Testis (tissue), 3 donors: ENCODE measurements around the gene ELMO1. TPM values are rescaled to one million over a fixed set of nuclear protein-coding genes. Genes with fewer than 3 reads are reported as not detected.

Experiments
- DNase-seq: peaks from one replicate; pipeline ENCODE4 v3.0.0-alpha.2; 2019
- H3K27ac ChIP-seq, 2 donors: fragments of 200-600 bp; sonication (generic); one replicate each; pipeline ENCODE4 v1.5.1; 2019
- H3K27me3 ChIP-seq: fragments of 200-600 bp; sonication (generic); one replicate; pipeline ENCODE4 v1.5.1; 2019
- H3K36me3 ChIP-seq: fragments of 200-600 bp; sonication (generic); one replicate; pipeline ENCODE4 v1.5.1; 2017; ENCODE audit warnings: low read depth; ENCODE audit errors: missing control alignments
- H3K4me1 ChIP-seq: fragments of 200-600 bp; sonication (generic); one replicate; pipeline ENCODE4 v1.5.1; 2019
- H3K4me3 ChIP-seq, 2 donors: fragments of 200-600 bp; sonication (generic); one replicate each; pipeline ENCODE4 v1.5.1; 2017 to 2019
- H3K9me3 ChIP-seq: fragments of 200-600 bp; sonication (generic); one replicate; pipeline ENCODE4 v1.5.1; 2017
- CTCF ChIP-seq, 3 experiments: fragments of 450-650 bp in 2 of 3; fragments of 200-600 bp in 1 of 3; sonication (generic) in 1 of 3; IDR thresholded peaks; one replicate each; pipeline ENCODE4 v1.5.1; 2016 to 2019; ENCODE audit warnings: antibody characterized with exemption in 3 of 3, mild to moderate bottlenecking in 2 of 3, moderate library complexity in 1 of 3
- POLR2A ChIP-seq: fragments of 450-650 bp; IDR thresholded peaks from one replicate; pipeline ENCODE4 v1.6.1; 2017; ENCODE audit warnings: antibody characterized with exemption, mild to moderate bottlenecking, moderate library complexity
- WGBS, 2 donors: methylation state at CpG; one replicate each; pipeline ENCODE4 v1.1.5; 2018; 5-methylcytosine and 5-hydroxymethylcytosine counted together
- intact Hi-C: fragments of 100-400 bp; cut with DNase I; formaldehyde crosslinking; loops from one replicate; pipeline ENCODE4 v1.15.1; 2023; ENCODE audit warnings: low total_unique reads
- polyA plus RNA-seq: library from polyadenylated mRNA; stranded (reverse); fragments of 350-450 nt; fragmentation: Illumina TruSeq; extraction: RNeasy Lipid Tissue Mini Kit (QIAGEN cat#74804); gene quantifications from one replicate; pipeline ENCODE4 v1.2.3, GENCODE V29; 2014; ENCODE audit warnings: low read depth, low replicate concordance; ENCODE audit not compliant: insufficient read depth
- total RNA-seq, 2 donors: library from RNA; depleted of rRNA; stranded (reverse); fragments of >200 nt; gene quantifications; one replicate each; pipeline ENCODE4 v1.2.3, GENCODE V29; 2016

The ELMO1 gene
- total and polyA plus RNA-seq, 3 donors from 2014 or later: 12.9 to 47.2 (median 36.5) TPM

GRCh38 chr7:37046531-37047079 lies 402.1 kb downstream of the ELMO1 start:
- Histone ChIP-seq H3K4me3 (no peak overlapping the region), H3K36me3 (no peaks in the 10 kb centered on the region), H3K4me1 (no peaks in the 10 kb centered on the region), H3K27ac (no peak overlapping the region), H3K27me3 (no peaks in the 10 kb centered on the region), H3K9me3 (no peaks in the 10 kb centered on the region)
- no peak for DNase-seq
- intact Hi-C loops: no loop called here
- WGBS, 2 donors: 90 to 93% methylated on average over 2 of the region's 2 CpGs
- TF ChIP-seq CTCF (IDR thresholded peaks at IDR 0.05) (no peak), POLR2A (no peak)

GRCh38 chr7:37045681-37046179 lies 402.9 kb downstream of the ELMO1 start:
- WGBS, 2 donors: 58 to 80% methylated on average over 2 of the region's 2 CpGs
- no peak overlapping the region for H3K4me3 ChIP-seq
- H3K4me1 ChIP-seq: no peaks in the 10 kb centered on the region
- no peak for DNase-seq
- TF ChIP-seq POLR2A (no peak), CTCF (IDR thresholded peaks at IDR 0.05) (no peak)
- intact Hi-C loops: no loop called here
- no peaks in the 10 kb centered on the region for H3K36me3 ChIP-seq
- no peaks in the 10 kb centered on the region for H3K9me3 ChIP-seq
- no peak overlapping the region for H3K27ac ChIP-seq
- H3K27me3 ChIP-seq: no peaks in the 10 kb centered on the region

GRCh38 chr7:37041461-37041860 lies 407.2 kb downstream of the ELMO1 start:
- Histone ChIP-seq H3K36me3 (no peaks in the 10 kb centered on the region), H3K27ac (no peak overlapping the region), H3K9me3 (no peaks in the 10 kb centered on the region), H3K4me1 (no peaks in the 10 kb centered on the region), H3K27me3 (no peaks in the 10 kb centered on the region), H3K4me3 (no peak overlapping the region)
- no peak for TF ChIP-seq CTCF (IDR thresholded peaks at IDR 0.05)
- no peak for TF ChIP-seq POLR2A
- peak; percentile 46 for DNase-seq
- WGBS, 2 donors: 48 to 69% methylated on average over 8 of the region's 8 CpGs
- intact Hi-C loops: no loop called here

- intact Hi-C loops: no loop called here
- H3K9me3 ChIP-seq: no peaks in the 10 kb centered on the region
- no peak overlapping the region for H3K27ac ChIP-seq
- H3K27me3 ChIP-seq: no peaks in the 10 kb centered on the region
- H3K4me3 ChIP-seq: no peak overlapping the region
- no peaks in the 10 kb centered on the region for H3K4me1 ChIP-seq
- DNase-seq: no peak
- no peaks in the 10 kb centered on the region for H3K36me3 ChIP-seq
- 79 to 94% methylated on average over 4 of the region's 4 CpGs for WGBS, 2 donors
- TF ChIP-seq CTCF (IDR thresholded peaks at IDR 0.05) (no peak), POLR2A (no peak)
Observed at GRCh38 chr7:37040330-37040729, 408.3 kb downstream of the ELMO1 start.

GRCh38 chr7:37039131-37039749 lies 409.4 kb downstream of the ELMO1 start:
- WGBS, 2 donors: 78 to 86% methylated on average over 3 of the region's 3 CpGs
- H3K9me3 ChIP-seq: no peaks in the 10 kb centered on the region
- H3K27me3 ChIP-seq: no peaks in the 10 kb centered on the region
- no peak overlapping the region for H3K27ac ChIP-seq
- no peaks in the 10 kb centered on the region for H3K36me3 ChIP-seq
- DNase-seq: no peak
- H3K4me1 ChIP-seq: no peaks in the 10 kb centered on the region
- intact Hi-C loops: no loop called here
- H3K4me3 ChIP-seq: no peak overlapping the region
- TF ChIP-seq POLR2A (no peak), CTCF (IDR thresholded peaks at IDR 0.05) (no peak)
